Esophagus muscularis mucosa (tissue), 3 donors: ENCODE data around the gene ROBO2.

Experiments used
- EP300 ChIP-seq: sonication (generic); formaldehyde crosslinking; IDR thresholded peaks from one replicate; pipeline ENCODE4 v1.6.1; 2017; ENCODE audit warnings: antibody characterized with exemption
- TF ChIP-seq, protein P1 (sequence below), 3 experiments: fragments of 200-600 bp in 2 of 3; fragments of 450-650 bp in 1 of 3; sonication (generic) in 2 of 3; IDR thresholded peaks; one replicate each; pipeline ENCODE4 v1.5.1; 2017 to 2019; ENCODE audit warnings: antibody characterized with exemption in 3 of 3, mild to moderate bottlenecking in 2 of 3, moderate library complexity in 1 of 3

DNA sequence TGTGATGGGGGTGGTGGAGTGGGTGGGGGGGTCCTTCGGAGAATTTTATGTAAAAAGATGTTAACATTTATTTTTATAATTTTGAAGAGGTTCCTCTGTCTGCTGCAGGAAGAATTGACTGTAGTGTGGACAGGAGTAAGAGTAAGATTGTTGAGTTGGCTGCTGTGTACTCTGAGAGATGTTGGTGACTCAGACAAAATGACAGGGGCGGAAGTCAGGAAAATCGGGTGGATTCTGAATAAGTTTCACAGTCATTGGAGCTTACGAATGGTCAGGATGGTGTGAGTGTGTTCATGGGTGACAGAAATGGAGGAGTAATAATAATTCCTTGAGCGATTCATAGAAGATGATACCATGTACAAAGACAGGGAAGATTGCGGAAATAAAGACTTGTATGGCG lies 420.0 kb downstream of the ROBO2 start:
- TF ChIP-seq, protein P1, sequence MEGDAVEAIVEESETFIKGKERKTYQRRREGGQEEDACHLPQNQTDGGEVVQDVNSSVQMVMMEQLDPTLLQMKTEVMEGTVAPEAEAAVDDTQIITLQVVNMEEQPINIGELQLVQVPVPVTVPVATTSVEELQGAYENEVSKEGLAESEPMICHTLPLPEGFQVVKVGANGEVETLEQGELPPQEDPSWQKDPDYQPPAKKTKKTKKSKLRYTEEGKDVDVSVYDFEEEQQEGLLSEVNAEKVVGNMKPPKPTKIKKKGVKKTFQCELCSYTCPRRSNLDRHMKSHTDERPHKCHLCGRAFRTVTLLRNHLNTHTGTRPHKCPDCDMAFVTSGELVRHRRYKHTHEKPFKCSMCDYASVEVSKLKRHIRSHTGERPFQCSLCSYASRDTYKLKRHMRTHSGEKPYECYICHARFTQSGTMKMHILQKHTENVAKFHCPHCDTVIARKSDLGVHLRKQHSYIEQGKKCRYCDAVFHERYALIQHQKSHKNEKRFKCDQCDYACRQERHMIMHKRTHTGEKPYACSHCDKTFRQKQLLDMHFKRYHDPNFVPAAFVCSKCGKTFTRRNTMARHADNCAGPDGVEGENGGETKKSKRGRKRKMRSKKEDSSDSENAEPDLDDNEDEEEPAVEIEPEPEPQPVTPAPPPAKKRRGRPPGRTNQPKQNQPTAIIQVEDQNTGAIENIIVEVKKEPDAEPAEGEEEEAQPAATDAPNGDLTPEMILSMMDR (IDR thresholded peaks at IDR 0.05), result no peak
- no peak for TF ChIP-seq EP300
